B cell (primary cell): Measurements from ENCODE around the gene CIT.
"Not testable (repeated sequence)": the region's sequence is repeated elsewhere in the genome, so short reads cannot be mapped to it uniquely, and the experiment has no call there.

Source experiments
- EZH2 ChIP-seq: IDR thresholded peaks from 2 replicates; pipeline ENCODE4 v1.6.1; 2012; ENCODE audit warnings: borderline replicate concordance, low read depth, mild to moderate bottlenecking, moderate library complexity, low read length; ENCODE audit not compliant: insufficient read depth, poor library complexity, severe bottlenecking
- TF ChIP-seq, protein P1 (sequence below): fragments of 200-600 bp; IDR thresholded peaks from one replicate; pipeline ENCODE4 v1.8.0; 2022; ENCODE audit warnings: antibody characterized with exemption, mild to moderate bottlenecking

DNA sequence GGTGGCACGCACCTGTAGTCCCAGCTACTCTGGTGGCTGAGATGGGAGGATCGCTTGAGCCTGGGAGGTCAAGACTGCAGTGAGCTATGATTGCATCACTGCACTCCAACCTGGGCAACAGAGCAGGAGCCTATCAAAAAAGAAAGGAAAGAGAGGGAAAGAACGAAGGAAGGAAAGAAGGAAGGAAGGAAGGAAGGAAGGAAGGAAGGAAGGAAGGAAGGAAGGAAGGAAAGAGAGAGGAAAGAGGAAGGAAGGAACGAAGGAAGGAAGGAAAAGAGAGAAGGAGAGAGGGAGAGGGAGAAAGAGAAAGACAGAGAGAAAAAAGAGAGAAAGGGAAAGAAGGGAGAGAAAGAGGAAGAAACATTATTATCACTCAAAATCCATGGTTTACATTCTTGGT, 6.7 kb upstream of the CIT start:
- TF ChIP-seq, protein P1, sequence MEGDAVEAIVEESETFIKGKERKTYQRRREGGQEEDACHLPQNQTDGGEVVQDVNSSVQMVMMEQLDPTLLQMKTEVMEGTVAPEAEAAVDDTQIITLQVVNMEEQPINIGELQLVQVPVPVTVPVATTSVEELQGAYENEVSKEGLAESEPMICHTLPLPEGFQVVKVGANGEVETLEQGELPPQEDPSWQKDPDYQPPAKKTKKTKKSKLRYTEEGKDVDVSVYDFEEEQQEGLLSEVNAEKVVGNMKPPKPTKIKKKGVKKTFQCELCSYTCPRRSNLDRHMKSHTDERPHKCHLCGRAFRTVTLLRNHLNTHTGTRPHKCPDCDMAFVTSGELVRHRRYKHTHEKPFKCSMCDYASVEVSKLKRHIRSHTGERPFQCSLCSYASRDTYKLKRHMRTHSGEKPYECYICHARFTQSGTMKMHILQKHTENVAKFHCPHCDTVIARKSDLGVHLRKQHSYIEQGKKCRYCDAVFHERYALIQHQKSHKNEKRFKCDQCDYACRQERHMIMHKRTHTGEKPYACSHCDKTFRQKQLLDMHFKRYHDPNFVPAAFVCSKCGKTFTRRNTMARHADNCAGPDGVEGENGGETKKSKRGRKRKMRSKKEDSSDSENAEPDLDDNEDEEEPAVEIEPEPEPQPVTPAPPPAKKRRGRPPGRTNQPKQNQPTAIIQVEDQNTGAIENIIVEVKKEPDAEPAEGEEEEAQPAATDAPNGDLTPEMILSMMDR = not testable (repeated sequence)
- TF ChIP-seq EZH2 = not testable (repeated sequence)
